OCI-LY3 (cell line): Measurements from ENCODE around the gene EBPL.
"Not testable (repeated sequence)": the region's sequence is repeated elsewhere in the genome, so short reads cannot be mapped to it uniquely, and the experiment has no call there.

Experiments used
- H2AFZ ChIP-seq: fragments of 200-600, 300-600 bp; shearing (Covaris generic); 2 replicates; pipeline ENCODE4 v1.6.0; 2014; ENCODE audit warnings: antibody characterized with exemption, low read depth, low read length
- H3K27ac ChIP-seq: fragments of 200-600, 300-600 bp; sonication (generic); 2 replicates; pipeline ENCODE4 v1.5.1; 2014; ENCODE audit warnings: mild to moderate bottlenecking, low read length, moderate library complexity, mixed read lengths
- H3K27me3 ChIP-seq: fragments of 200-600, 300-600 bp; sonication (generic); 2 replicates; pipeline ENCODE4 v1.6.1; 2014; ENCODE audit warnings: low read depth, low read length, mixed read lengths
- H3K36me3 ChIP-seq: fragments of 200-600, 300-600 bp; sonication (generic); replicated peaks from 2 replicates; pipeline ENCODE3; 2014; ENCODE audit warnings: low read depth, low read length, mixed read lengths
- H3K4me1 ChIP-seq: fragments of 300-600, 200-600 bp; sonication (generic); 2 replicates; pipeline ENCODE4 v1.6.1; 2014; ENCODE audit warnings: low read length, mixed read lengths
- H3K4me2 ChIP-seq: fragments of 200-600, 300-600 bp; sonication (generic); 2 replicates; pipeline ENCODE4 v1.6.1; 2014; ENCODE audit warnings: low read length, mixed read lengths
- H3K4me3 ChIP-seq: fragments of 300-600, 200-600 bp; sonication (generic); 2 replicates; pipeline ENCODE4 v1.5.1; 2014; ENCODE audit warnings: antibody characterized with exemption, mild to moderate bottlenecking, low read length, moderate library complexity
- H3K79me2 ChIP-seq: fragments of 300-600, 200-600 bp; shearing (Covaris generic); 2 replicates; pipeline ENCODE4 v1.6.1; 2014; ENCODE audit warnings: mild to moderate bottlenecking, low read length, mixed read lengths
- H3K9ac ChIP-seq: fragments of 300-600, 200-600 bp; shearing (Covaris generic); 2 replicates; pipeline ENCODE4 v1.6.0; 2014; ENCODE audit warnings: mild to moderate bottlenecking, low read length, moderate library complexity
- H3K9me3 ChIP-seq: fragments of 200-600, 300-600 bp; shearing (Covaris generic); 2 replicates; pipeline ENCODE4 v1.6.1; 2014; ENCODE audit warnings: low read length, mixed read lengths; ENCODE audit not compliant: insufficient read depth
- H4K20me1 ChIP-seq: fragments of 200-600, 300-600 bp; sonication (generic); 2 replicates; pipeline ENCODE4 v1.6.1; 2016; ENCODE audit warnings: low read length, mixed read lengths; ENCODE audit not compliant: insufficient read depth
- EZH2phosphoT487 ChIP-seq: fragments of 200-600 bp; shearing (Covaris generic); IDR thresholded peaks from 2 replicates; pipeline ENCODE4 v1.6.1; 2018; ENCODE audit warnings: antibody characterized with exemption, mixed run types, low read depth
- TF ChIP-seq, protein P1 (sequence below): fragments of 200-600, 300-600 bp; sonication (generic); IDR thresholded peaks from 2 replicates; pipeline ENCODE4 v1.5.1; 2014; ENCODE audit warnings: antibody characterized with exemption, low read length, low read depth

The EBPL gene

DNA sequence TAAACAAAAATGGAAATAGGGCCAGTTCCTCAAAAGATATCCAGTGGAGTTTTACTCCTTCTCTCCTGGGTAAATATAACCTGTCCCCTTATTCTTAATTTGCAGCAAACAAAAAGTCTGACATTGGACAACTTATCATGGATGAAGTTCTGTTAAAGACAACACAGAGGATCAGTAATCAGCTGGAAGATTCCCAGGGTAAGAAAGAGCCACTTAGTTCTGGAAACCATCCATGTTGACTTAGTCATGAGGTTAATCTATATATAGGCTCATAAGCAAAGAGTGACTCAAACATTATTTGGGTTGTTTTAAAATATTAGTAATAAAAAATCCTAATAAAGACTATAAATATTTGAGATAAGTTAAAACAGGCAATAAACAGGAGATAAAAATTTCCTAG, 40.5 kb upstream of the EBPL start:
- H3K4me1 ChIP-seq: no peaks in the 10 kb centered on the region
- H3K79me2 ChIP-seq: no peaks in the 10 kb centered on the region
- H3K36me3 ChIP-seq: peaks cover 23% of the 10 kb centered on the region
- no peak overlapping the region for H3K27ac ChIP-seq
- TF ChIP-seq EZH2phosphoT487: no peak
- TF ChIP-seq, protein P1, sequence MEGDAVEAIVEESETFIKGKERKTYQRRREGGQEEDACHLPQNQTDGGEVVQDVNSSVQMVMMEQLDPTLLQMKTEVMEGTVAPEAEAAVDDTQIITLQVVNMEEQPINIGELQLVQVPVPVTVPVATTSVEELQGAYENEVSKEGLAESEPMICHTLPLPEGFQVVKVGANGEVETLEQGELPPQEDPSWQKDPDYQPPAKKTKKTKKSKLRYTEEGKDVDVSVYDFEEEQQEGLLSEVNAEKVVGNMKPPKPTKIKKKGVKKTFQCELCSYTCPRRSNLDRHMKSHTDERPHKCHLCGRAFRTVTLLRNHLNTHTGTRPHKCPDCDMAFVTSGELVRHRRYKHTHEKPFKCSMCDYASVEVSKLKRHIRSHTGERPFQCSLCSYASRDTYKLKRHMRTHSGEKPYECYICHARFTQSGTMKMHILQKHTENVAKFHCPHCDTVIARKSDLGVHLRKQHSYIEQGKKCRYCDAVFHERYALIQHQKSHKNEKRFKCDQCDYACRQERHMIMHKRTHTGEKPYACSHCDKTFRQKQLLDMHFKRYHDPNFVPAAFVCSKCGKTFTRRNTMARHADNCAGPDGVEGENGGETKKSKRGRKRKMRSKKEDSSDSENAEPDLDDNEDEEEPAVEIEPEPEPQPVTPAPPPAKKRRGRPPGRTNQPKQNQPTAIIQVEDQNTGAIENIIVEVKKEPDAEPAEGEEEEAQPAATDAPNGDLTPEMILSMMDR: no peak
- H4K20me1 ChIP-seq: no peaks in the 10 kb centered on the region
- H3K9ac ChIP-seq: no peak overlapping the region
- H3K9me3 ChIP-seq: no peaks in the 10 kb centered on the region
- no peak overlapping the region for H2AFZ ChIP-seq
- no peaks in the 10 kb centered on the region for H3K27me3 ChIP-seq
- no peak overlapping the region for H3K4me3 ChIP-seq
- H3K4me2 ChIP-seq: no peak overlapping the region

DNA sequence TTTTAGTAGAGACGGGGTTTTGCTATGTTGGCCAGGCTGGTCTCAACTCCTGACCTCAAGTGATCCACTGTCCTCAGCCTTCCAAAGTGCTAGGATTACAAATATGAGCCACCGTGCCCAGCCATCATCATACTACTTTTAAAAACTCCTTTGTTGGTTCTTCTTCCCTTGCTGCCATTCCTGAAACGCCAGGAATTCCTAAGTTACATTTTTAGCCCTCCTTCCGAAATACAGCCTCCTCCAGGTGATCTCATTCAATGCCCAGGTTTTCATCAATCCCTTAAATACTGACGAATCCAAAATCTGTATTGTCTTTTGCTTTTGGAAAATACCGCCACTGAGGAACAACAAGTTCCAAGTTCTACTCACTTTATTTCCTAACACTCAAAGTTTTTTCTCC, 25.3 kb upstream of the EBPL start:
- Histone ChIP-seq H3K9me3 (peaks cover 8% of the 10 kb centered on the region; the same call in 1 of the 2 replicates), H3K4me3 (no peak overlapping the region), H3K27ac (no peak overlapping the region), H3K9ac (no peak overlapping the region), H2AFZ (no peak overlapping the region), H3K79me2 (no peaks in the 10 kb centered on the region), H3K4me2 (no peak overlapping the region), H4K20me1 (no peaks in the 10 kb centered on the region), H3K36me3 (peaks cover 55% of the 10 kb centered on the region), H3K4me1 (no peaks in the 10 kb centered on the region), H3K27me3 (no peaks in the 10 kb centered on the region)
- no peak for TF ChIP-seq EZH2phosphoT487
- TF ChIP-seq, protein P1: no peak

DNA sequence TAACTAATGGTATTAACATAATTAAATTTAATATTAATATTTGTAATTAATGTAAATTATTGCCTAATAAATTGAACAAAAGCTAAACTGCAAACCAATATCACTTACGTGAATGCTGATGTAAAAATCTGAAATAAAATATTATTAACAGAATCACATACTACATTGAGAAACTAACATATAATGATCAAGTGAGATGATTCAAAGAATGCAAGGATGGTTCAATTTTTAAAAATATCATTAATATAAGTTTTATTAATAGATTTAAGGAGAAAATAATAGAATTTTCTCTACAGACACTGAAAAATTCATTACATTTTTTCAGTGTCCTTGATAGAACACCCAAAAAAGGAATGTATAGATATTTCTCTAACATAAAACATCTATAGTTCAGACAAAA, 23.5 kb upstream of the EBPL start:
- Histone ChIP-seq H3K9me3 (peaks cover 8% of the 10 kb centered on the region; the same call in 1 of the 2 replicates), H4K20me1 (no peaks in the 10 kb centered on the region), H2AFZ (no peak overlapping the region), H3K27me3 (no peaks in the 10 kb centered on the region), H3K79me2 (no peaks in the 10 kb centered on the region), H3K9ac (no peak overlapping the region), H3K36me3 (peaks cover 58% of the 10 kb centered on the region), H3K27ac (no peak overlapping the region), H3K4me1 (no peaks in the 10 kb centered on the region), H3K4me3 (no peak overlapping the region), H3K4me2 (no peak overlapping the region)
- TF ChIP-seq, protein P1: no peak
- no peak for TF ChIP-seq EZH2phosphoT487

DNA sequence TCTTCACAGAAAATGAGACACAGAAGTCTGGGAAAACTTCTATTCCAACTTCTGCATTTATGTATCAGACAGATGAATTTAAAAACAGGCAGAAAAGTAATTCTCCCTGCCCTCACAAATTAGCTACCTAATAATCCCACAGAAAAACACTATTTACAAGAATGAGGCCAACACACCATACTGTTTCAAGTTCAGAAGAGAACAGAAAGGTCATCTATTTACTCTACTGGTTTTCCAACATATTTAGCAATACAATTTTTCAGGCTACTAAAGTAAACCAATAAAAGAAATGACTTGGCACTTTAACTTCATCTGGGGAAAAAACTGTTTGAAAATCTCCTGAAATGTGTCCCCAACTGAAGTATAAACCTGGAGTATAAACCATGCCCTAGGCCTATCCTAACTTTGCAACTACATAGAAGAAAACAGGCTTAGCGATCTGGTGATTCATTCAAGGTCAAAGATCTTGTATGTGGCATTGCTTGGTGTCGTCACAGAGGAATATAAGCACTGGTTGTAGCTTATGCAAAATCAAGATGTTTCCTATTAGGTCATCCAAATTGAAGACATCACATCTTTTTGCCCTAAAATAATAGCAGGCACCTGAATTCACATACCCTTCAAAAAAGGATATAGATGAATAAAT, 20.1 kb upstream of the EBPL start:
- Histone ChIP-seq H4K20me1 (no peaks in the 10 kb centered on the region), H3K36me3 (peaks cover 48% of the 10 kb centered on the region), H3K79me2 (no peaks in the 10 kb centered on the region), H3K4me2 (no peak overlapping the region), H3K9me3 (peaks cover 8% of the 10 kb centered on the region; the same call in 1 of the 2 replicates), H3K4me3 (no peak overlapping the region), H2AFZ (no peak overlapping the region), H3K27me3 (no peaks in the 10 kb centered on the region), H3K27ac (no peak overlapping the region), H3K9ac (no peak overlapping the region), H3K4me1 (no peaks in the 10 kb centered on the region)
- TF ChIP-seq, protein P1: no peak
- no peak for TF ChIP-seq EZH2phosphoT487

DNA sequence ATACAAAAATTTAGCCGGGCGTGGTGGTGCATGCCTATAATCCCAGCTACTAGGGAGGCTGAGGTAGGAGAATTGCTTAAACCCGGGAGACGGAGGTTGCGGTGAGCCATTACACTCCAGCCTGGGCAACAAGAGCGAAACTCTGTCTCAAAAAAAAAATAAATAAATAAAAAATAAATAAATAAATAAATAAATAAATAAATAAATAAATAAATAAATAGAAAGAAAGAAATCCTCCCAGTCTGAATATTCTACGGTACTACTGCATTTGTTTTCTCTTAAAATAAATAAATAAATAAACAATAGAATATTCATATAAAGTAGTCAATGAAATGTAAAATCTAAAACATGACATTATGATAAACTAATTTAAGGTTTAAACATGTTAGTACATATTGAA, 13.0 kb upstream of the EBPL start:
- not testable (repeated sequence) for H3K4me3 ChIP-seq, H3K4me2 ChIP-seq

More for the DNA sequence above, 13.0 kb upstream of the EBPL start:
- not testable (repeated sequence) for H3K9ac ChIP-seq, H3K79me2 ChIP-seq, H2AFZ ChIP-seq, H3K27me3 ChIP-seq, H4K20me1 ChIP-seq, H3K27ac ChIP-seq, H3K4me1 ChIP-seq, H3K9me3 ChIP-seq
- H3K36me3 ChIP-seq: peaks cover 29% of the 10 kb centered on the region
